HG02763 (cell line): ENCODE data around the gene TRAPPC4.
"Not testable (repeated sequence)": the region's sequence is repeated elsewhere in the genome, so short reads cannot be mapped to it uniquely, and the experiment has no call there.

Experiments
- ATAC-seq: cut with Tn5 transposase; IDR thresholded peaks from one replicate; pipeline ENCODE4 v1.9.1; 2021; ENCODE audit warnings: mild to moderate bottlenecking, moderate library complexity; ENCODE audit not compliant: unreplicated experiment

TRAPPC4 gene

GRCh38 chr11:119018074-119018938, at the start of gene TRAPPC4, which contains the start of gene RPS25:
TRAPPC4 (plus strand) TSS chr11:119018766; CDS start chr11:119018796, 30 bp downstream.
RPS25 (minus strand) TSS chr11:119018343; CDS start chr11:119018284, 59 bp downstream.
- ATAC-seq: peak; percentile 82

GRCh38 chr11:118969508-118969907, 49.1 kb upstream of the TRAPPC4 start:
- not testable (repeated sequence) for ATAC-seq

- no peak for ATAC-seq
Observed at GRCh38 chr11:118971646-118972045, 46.9 kb upstream of the TRAPPC4 start, which contains the start of gene FOXR1. FOXR1 (plus strand) TSS chr11:118971761; CDS start chr11:118971932, 171 bp downstream.

- no peak for ATAC-seq
Observed at GRCh38 chr11:118973985-118974384, 44.6 kb upstream of the TRAPPC4 start.

GRCh38 chr11:118975771-118976709, 42.5 kb upstream of the TRAPPC4 start:
- ATAC-seq: no peak

- no peak for ATAC-seq
Observed at GRCh38 chr11:118979434-118979833, 39.1 kb upstream of the TRAPPC4 start.

GRCh38 chr11:118980191-118980881, 38.2 kb upstream of the TRAPPC4 start:
- no peak for ATAC-seq

GRCh38 chr11:118984337-118984736, 34.2 kb upstream of the TRAPPC4 start:
- not testable (repeated sequence) for ATAC-seq

- ATAC-seq: no peak
Observed at GRCh38 chr11:118984825-118985224, 33.7 kb upstream of the TRAPPC4 start.

- no peak for ATAC-seq
Observed at GRCh38 chr11:118988280-118988679, 30.3 kb upstream of the TRAPPC4 start.

GRCh38 chr11:118991486-118992038, 27.0 kb upstream of the TRAPPC4 start:
- ATAC-seq: not testable (repeated sequence)

- ATAC-seq: peak; percentile 3
Observed at GRCh38 chr11:118996926-118997626, 21.5 kb upstream of the TRAPPC4 start.

GRCh38 chr11:118997627-118998387, 20.8 kb upstream of the TRAPPC4 start, which contains the start of gene CENATAC:
CENATAC (plus strand) TSS chr11:118998138; CDS start chr11:118998198, 60 bp downstream.
- peak; percentile 91 for ATAC-seq

- ATAC-seq: no peak
Observed at GRCh38 chr11:118998388-118998717, 20.2 kb upstream of the TRAPPC4 start.

GRCh38 chr11:118998822-118999221, 19.7 kb upstream of the TRAPPC4 start:
- ATAC-seq: no peak

GRCh38 chr11:119000906-119001305, 17.7 kb upstream of the TRAPPC4 start:
- ATAC-seq: no peak

GRCh38 chr11:119006656-119007055, 11.9 kb upstream of the TRAPPC4 start:
- no peak for ATAC-seq

GRCh38 chr11:119011476-119012053, 7.0 kb upstream of the TRAPPC4 start:
- ATAC-seq: no peak
